Right ventricle myocardium inferior (tissue), 1 donor: Measurements from ENCODE around the gene MRPS7. TPM values are rescaled to one million over a fixed set of nuclear protein-coding genes. Genes with fewer than 3 reads are reported as not detected.
A peak's percentile ranks its signal among the peaks of the same experiment; 100 is the strongest.
"Not testable (repeated sequence)": the region's sequence is repeated elsewhere in the genome, so short reads cannot be mapped to it uniquely, and the experiment has no call there.

Experiments
- ATAC-seq: fragments of 200-7000 bp; cut with Tn5 transposase; one replicate; pipeline ENCODE4 v1.9.1; 2020; ENCODE audit warnings: mild to moderate bottlenecking, moderate library complexity
- DNase-seq: peaks from one replicate; pipeline ENCODE4 v3.0.0; 2021; ENCODE audit errors: missing footprints
- intact Hi-C: fragments of 100-400 bp; cut with DNase I; formaldehyde crosslinking; loops from one replicate; pipeline ENCODE4 v1.11.0; 2022
- total RNA-seq: library from RNA; stranded (reverse); fragmentation: NEBNext Ultra II Directional; extraction: Animal tissue kit (Norgen Biotek cat#: 25700); gene quantifications from one replicate; pipeline ENCODE4 v1.2.1, GENCODE V29; 2021
- donor health status: DM: no; HTN: yes; CAD: no; lungs with severe emphysema.

Gene MRPS7
- total RNA-seq, 1 donor from 2014 or later = 123 TPM

DNA sequence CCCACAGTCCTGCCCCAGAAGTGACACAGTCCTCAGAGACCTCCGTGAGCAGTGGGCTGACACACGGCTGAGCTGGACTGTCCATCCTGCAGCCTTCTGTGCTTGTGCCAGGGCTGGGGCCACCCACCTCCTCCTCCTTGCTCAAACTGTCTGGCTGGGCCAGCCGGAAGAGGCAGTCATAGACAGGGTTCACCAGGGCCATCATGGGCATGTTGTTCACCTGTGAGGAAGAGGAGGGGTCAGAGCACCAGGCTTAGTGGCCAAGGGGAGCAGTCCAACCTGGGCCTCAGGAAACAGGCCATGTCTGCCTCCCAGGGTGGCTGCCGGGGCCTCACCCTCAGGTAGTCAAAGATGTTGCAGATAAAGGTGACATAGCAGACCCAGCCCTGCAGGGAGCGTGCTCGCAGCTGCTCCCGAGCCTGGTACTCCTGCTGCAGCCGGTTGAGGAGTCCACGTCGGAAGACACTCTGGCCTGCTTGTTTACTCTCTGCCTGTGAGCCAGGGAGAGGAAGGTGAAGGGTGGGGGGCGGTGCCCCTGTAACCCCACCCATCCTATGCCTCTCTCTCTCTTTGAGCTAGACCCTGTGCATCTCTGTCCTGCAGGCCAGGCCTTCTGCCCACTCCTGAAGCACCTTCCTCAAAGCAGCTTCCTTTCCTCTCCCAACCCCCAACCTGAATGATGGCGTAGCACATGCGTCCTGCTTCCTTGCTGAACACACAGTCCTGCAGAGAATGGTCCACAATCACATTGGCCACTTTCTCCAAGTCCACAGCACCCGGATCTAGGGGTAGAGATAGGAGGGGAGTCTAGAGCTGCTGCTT is 5.9 kb downstream of the MRPS7 start:
- intact Hi-C loops = no loop called here
- ATAC-seq (no peak), DNase-seq (no peak)

DNA sequence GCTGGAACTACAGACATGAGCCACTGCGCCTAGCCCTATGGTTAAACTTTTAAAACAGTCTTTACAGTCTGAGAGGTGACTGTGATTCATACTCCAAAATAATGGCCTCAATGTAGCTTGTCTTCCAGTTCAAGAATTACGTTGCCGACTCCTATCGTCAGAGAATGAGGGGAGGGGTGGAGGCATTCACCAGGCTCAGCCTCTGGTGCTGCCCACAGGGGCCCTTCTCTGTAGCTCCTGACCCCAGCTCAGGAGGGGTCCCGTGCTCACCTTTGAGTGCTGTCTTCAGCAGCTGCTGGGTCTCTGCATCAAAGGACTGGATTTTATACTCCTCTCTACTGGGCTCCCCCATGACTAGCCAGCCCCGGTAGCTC is 8.2 kb downstream of the MRPS7 start:
- intact Hi-C loops = loop anchor here (2.0 kb wide), 1 partner anchor 19 kb away; the partner anchor contains the start of gene SLC25A19
- DNase-seq (no peak), ATAC-seq (no peak)

DNA sequence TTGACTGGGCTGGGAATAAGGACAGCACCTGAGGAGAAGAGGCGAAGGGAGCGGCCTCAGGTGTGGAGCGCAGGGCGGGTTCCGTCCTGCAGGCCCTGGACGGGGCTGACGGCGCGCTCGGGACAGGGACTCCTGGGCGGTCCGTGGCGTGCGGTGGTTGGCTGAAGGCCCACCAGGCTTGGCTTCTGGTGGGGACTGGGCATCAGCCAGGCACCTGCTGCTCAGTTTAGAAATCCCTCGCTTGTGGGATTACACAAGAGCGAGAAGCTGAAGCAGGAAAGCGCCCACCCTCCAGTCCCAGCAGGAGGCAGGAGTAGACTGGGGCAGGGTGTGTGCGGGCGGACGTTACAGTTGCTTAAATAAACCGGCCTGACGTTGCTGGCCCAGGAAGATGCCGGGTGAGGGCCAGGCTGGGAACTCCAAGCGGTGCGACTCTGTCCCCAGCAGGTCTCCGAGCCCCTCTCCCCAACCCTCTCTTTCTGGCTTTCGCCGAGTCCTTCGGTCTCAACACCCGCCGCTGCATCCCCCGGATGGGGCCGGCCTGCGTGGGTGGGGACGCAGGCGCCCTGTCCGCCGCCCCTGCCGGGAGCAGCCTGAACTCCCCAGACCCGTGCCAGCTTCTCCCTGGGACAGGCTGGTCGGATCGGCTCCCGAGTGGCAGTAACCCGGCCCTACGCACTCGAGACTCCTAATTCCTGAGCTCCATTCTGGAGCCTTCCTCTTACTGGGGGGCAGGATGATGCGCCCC is 8.7 kb downstream of the MRPS7 start:
- intact Hi-C loops = loop anchor here (2.0 kb wide), 1 partner anchor 18 kb away; the partner anchor contains the start of gene SLC25A19
- DNase-seq (peak; percentile 79), ATAC-seq (peak; percentile 38)

DNA sequence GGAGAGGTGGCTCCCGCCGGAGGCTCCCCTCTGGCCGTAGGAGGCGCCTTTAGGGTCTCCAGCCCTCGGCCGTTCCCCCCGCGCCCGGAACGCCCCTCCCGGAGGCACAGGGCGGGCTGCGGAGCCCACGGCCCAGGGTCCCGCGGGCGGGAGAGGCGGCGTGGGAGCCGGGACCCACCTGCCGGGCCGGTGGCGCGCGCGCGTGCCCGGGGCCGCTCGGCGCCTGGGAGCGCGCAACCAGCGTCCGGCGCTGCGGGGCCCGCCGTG is 9.2 kb downstream of the MRPS7 start, which contains the start of gene MIF4GD:
MIF4GD (minus strand) TSS at position 266 of the 267 bp plus-strand sequence. CDS start 1,036 bp downstream, outside the sequence.
- intact Hi-C loops = loop anchor here (2.0 kb wide), 1 partner anchor 18 kb away; the partner anchor contains the start of gene SLC25A19
- ATAC-seq (no peak), DNase-seq (no peak)

DNA sequence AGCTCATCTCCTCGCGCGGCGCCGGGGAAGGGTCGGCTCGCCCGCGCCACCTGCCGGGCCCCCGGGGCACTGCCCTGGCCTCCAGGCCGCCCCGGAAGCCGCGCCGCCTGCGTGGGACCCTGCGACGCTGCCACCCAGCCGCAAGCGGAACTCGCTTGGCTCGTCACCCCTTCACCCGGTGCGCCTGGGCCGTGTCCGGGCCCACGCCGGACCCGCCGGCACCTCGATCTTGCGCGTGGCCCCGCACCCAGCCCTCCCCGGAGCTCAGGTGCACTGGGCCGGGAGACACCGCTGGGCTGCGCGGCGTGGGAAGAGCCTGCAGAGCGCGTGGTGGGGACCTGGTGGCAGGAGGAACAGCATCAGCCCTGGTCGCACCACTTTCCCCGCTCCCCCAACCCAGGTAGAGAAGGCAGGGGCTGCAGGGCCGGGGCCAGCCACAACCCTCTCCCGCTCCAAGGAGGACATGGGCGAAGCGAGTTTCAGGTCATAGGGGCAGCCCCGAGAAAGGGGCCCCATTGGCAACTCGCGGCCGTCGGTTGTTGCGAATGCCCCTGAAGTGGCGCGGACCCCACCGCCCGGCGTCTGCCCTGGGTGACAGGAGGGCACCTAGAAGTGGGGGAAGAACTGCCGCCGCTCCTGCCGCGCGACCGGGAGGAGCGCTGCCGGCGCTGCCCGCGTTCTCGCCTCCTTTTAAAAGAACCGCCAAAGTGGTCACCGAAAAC is 9.7 kb downstream of the MRPS7 start:
- DNase-seq (peak; percentile 95), ATAC-seq (peak; percentile 88)
- intact Hi-C loops = loop anchor here (2.0 kb wide), 1 partner anchor 17 kb away; the partner anchor contains the start of gene SLC25A19

DNA sequence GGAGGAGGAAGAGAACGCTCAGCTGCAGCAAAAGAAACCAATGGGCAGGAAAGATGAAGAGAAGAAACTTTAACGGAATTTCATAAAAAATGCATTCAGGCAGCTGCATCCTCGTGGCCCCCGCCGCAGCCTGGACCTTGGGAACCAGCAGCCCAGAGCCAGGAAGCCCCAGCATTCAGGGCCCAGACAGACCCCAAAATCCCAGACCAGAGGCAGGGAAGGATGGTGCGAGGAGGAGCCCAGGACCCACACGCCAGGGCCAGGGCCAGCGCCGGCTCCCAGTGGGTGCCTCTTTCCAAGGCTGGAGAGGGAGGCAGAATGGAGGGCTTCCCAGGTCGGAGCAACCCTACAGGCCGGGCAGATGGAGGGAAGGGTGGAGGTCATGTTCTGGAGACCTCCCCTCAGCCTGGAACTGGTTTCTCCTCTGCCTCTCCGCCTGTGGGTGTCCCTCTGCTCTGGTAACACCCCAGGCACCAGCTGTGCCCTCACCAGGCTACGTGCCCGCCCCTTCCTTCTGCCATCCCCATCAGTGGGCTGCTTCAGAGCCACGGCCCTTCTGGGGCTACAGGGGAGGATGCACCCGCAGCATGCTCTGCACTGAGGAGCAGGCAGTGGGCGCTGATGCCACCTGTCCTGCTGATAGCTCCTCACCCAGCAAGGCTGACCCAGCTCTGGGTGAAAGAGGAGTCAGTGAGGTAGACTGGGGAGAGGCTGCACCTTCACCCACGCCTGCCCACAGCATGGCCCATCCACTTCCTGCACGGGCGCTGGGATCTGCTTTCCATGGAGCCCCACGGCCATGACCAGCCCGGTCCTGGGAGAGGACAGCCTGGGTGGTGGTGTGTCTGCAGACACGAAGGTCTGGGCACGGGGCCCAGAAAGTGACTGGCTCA is 10.5 kb downstream of the MRPS7 start:
- peak; percentile 41 for ATAC-seq
- intact Hi-C loops = loop anchor here (2.0 kb wide), 1 partner anchor 17 kb away; the partner anchor contains the start of gene SLC25A19

DNA sequence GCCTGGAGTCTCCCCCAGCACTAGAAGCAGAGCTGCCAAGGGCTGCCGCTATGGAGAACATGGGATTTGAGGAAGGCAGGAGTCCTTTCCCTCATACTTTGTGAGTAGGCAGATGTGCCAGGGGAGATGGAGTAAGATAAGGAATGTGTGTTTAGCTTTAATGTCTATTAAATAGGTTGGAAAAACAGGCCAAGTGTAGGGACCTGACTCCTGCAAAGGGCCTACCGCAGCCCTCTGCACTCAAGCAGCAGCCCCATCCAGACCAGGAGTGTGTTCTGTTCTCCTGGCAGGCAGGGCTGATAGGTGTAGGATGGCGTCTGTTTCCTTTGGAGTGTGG is 11.1 kb downstream of the MRPS7 start:
- no peak for ATAC-seq
- intact Hi-C loops = no loop called here
- no peak for DNase-seq

More for the DNA sequence above, 10.5 kb downstream of the MRPS7 start:
- peak; percentile 79 for DNase-seq

DNA sequence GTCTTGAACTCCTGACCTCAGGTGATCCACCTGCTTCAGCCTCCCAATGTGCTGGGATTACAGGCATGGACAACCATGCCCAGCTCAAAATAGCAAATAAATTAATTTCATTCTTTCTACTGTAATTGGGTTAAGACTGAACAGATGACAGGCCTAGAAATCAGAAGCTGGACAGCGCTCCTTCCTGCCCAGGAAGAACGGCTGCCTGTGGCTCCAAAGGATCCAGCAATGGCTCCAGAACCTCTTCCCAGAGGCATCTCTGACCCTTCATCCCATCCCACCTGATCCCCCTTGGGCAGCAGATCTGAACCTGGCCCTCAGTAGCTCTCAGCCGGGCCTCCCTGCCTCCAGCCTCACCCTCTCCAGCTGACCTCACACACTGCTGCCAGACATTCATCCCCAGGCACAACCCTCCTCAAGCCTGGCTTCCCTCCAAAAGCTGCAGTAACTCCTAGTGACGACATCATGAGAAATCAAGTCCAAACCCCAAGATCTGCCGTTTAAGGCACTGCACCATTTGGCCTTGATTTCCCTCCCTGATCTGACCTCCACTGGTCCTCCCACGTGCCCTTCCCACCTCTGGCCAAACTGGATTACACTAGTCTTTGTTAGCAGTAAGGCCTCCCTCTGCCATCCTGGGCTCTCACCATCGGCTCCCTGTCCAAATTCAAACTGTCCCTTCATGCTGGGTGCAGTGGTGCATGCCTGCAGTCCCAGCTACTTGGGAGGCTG is 12.5 kb downstream of the MRPS7 start:
- intact Hi-C loops = no loop called here
- ATAC-seq (no peak), DNase-seq (no peak)

DNA sequence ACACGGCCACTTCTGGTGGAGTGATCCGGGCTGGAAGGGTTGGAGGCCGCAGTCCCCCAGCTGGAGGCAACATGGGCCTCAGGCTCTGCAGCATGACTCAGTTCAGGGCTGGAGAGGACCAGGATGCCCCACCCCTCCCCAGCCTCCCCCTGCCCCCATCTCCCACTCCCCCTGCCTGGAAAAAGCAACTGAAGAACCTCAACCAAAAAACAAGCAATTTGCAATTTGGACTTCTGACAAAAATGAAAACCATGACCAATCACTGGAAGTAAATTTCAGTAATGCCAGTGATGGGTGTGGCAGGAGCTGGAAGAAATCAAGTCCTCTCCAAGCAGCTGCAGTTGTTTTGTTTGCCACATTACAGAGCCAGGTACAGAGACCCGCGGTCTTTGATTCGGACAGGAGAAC is 16.0 kb downstream of the MRPS7 start:
- DNase-seq (no peak), ATAC-seq (no peak)
- intact Hi-C loops = no loop called here

DNA sequence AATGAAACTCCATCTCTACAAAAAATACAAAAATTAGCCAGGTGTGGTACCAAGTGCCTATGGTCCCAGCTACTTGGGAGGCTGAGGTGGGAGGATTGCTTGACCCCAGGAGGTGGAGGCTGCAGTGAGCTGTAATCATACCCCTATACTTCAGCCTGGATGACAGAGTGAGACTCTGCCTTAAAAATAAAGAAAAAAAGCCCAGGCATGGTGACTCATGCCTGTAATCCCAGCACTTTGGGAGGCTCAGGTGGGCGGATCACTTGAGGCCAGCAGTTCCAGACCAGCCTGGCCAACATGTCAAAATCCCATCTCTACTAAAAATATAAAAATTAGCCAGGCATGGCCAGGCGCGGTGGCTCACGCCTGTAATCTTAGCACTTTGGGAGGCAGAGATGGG is 18.5 kb downstream of the MRPS7 start:
- DNase-seq, intact Hi-C loops, ATAC-seq: not testable (repeated sequence)

DNA sequence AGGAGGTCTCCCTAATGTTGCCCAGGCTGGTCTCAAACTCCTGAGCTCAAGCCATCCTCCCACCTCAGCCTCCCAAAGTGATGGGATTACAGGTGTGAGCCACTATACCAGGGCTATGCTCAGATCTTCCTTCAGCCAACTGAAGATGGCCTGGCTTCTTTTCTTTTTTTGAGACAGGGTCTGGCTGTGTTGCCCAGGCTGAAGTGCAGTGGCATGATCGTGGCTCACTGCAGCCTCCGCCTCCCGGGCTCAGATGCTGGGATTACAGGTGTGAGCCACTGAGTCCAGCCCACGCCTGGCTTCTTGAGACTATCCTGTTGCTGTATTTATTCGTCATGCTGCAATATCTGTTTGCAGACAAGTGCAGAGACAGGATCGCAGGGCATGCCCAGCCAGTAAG is 23.4 kb downstream of the MRPS7 start:
- DNase-seq (no peak), ATAC-seq (no peak)
- intact Hi-C loops = no loop called here

DNA sequence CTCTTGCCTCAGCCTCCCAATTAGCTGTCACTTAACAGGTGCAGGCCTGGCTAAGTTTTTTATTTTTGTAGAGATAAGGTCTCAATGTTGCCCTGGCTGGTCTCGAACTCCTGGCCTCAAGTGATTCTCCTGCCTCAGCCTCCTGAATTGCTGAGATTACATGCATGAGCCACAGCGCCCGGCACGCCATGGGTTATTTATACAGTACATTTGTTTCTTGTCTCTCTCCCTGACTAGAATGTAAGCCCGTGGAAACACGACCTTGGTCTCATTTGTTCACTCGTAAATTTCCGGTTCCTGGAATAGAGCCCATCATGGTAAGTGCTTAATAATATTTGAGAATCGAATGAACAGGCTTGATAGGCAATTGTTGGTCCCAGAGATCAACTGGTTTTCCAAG is 25.5 kb downstream of the MRPS7 start:
- intact Hi-C loops = no loop called here
- no peak for DNase-seq
- ATAC-seq = no peak

DNA sequence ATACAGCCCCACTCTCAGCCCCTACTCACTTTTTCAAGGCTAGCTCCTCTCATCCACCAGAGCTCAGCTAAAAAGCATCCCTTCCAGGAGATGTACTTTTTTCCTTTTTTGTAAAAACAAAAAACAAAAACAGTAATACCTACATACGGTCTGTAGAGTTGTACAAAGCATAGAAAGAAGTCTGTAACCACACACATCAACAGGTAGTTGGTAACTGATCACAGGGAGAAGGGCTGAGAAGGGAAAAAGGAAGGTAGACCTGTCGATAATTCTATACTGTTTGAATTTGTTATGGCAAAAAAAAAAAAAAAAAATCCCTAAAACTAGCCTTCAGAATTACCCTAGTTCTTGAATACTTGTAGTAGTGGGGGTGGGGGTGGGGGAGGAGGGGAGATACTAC is 26.7 kb downstream of the MRPS7 start:
- no peak for DNase-seq
- intact Hi-C loops = loop anchor here (2.0 kb wide), 1 partner anchor 18 kb away; the partner anchor contains the start of gene MIF4GD
- ATAC-seq = no peak

DNA sequence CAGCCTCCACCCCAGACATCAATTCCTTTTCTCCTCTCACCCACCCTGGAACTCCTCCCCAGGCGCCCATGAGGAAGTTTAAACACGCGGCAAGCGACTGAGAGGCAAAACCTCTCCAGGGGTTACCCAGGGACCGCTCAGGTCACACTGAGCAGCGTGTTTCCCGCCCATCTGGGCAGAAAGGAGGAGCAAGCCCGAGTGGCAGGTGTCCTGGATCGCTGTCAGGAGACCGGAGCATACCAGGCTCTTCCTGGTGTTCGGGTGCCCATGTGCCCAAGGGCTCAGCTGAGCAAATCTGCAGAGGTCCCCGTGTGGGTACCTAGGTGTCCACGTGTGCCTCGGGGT is 27.1 kb downstream of the MRPS7 start:
- no peak for DNase-seq
- intact Hi-C loops = loop anchor here (2.0 kb wide), 1 partner anchor 18 kb away; the partner anchor contains the start of gene MIF4GD
- peak; percentile 14 for ATAC-seq

DNA sequence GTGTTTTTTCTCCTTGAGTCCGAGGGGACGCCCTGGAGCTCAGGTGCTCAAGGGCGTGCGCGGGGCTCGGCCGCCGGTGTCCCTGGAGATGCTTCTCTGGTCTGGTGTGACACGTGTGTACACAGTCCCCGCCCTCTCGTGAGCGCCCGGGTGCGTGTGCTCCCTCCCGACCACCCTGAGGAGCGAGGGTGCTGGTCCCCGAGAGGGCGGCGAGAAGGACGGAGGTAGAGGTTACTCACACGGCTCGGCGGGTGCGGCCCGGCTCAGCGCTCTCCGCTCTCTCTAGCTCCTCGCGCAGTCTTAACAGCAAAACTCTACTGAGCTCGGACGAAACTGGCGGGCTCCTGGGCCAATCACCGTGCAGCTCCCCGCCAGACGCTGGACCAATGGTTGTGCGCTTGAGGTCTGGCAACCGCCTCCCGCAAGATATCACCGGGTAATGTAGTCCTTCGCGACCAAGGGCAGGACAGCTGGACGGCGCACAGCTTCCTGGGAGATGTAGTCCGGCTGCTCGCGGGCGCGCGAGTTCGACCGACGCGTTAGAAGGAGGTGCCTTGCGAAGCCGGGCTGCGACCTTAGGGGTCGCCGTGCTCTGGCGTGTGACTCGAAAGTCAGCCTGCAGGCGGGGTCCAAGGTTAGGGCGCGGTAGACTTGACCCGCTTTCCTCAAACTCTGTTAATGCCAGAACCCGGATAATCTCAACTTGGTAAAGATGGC is 27.6 kb downstream of the MRPS7 start, which contains the start of gene SLC25A19:
SLC25A19 (minus strand) TSS at position 319 of the 717 bp plus-strand sequence. CDS start 2,669 bp downstream, outside the sequence.
- DNase-seq (peak; percentile 99), ATAC-seq (peak; percentile 99)
- intact Hi-C loops = loop anchor here (2.0 kb wide), 1 partner anchor 18 kb away; the partner anchor contains the start of gene MIF4GD

DNA sequence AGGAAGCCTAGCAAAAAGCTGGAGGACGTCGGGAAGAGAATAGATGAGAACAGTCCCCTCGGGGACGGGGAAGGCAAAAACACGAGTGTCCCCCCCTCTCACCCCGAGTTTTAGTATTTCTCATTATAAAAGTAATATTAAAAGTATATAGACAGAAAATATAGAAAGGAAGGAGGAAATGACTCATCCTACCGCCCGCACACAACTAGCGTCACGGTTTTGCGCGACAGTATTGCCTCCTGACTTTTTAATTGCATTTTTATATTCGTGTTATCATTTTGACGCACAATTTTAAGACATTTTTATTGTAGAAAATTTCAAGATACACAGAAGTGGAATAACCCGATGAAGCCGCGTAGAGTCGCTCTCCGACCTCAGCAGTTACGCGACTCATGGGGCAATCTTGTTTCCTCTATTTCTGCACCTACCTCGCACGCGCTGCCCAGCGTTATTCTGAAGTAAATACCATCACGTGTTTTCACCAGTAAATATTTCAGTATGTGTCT is 28.2 kb downstream of the MRPS7 start:
- intact Hi-C loops = loop anchor here (2.0 kb wide), 1 partner anchor 19 kb away; the partner anchor contains the start of gene MIF4GD
- DNase-seq (peak; percentile 88), ATAC-seq (no peak)
